GM12872 (cell line): ENCODE measurements around the gene HFM1.

ENCODE experiments used
- TF ChIP-seq, protein P1 (sequence below): IDR thresholded peaks from 3 replicates; pipeline ENCODE4 v1.5.1; 2011; ENCODE audit warnings: low read depth, mild to moderate bottlenecking, low read length, moderate library complexity; ENCODE audit not compliant: insufficient read depth

Gene HFM1

DNA sequence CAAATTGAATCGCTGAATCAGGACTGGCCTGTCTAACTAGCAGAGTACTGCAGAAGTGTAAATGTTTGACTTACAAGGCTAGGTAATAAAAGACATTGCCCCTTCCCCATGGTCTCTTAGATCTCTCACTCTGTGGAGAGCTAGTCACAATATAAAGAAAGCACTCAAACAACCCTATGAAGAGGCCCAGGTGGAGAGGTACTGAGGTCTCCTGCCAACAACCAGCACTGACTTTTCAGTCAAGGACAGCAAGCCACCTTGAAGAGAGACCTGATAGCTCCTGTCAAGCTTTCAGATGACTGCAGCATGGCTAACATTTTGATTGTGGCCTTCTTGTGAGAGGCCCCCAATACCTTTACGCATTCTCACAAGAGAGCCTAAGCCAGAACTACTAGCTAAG lies 18.5 kb downstream of the HFM1 start:
- TF ChIP-seq, protein P1, sequence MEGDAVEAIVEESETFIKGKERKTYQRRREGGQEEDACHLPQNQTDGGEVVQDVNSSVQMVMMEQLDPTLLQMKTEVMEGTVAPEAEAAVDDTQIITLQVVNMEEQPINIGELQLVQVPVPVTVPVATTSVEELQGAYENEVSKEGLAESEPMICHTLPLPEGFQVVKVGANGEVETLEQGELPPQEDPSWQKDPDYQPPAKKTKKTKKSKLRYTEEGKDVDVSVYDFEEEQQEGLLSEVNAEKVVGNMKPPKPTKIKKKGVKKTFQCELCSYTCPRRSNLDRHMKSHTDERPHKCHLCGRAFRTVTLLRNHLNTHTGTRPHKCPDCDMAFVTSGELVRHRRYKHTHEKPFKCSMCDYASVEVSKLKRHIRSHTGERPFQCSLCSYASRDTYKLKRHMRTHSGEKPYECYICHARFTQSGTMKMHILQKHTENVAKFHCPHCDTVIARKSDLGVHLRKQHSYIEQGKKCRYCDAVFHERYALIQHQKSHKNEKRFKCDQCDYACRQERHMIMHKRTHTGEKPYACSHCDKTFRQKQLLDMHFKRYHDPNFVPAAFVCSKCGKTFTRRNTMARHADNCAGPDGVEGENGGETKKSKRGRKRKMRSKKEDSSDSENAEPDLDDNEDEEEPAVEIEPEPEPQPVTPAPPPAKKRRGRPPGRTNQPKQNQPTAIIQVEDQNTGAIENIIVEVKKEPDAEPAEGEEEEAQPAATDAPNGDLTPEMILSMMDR: no peak

DNA sequence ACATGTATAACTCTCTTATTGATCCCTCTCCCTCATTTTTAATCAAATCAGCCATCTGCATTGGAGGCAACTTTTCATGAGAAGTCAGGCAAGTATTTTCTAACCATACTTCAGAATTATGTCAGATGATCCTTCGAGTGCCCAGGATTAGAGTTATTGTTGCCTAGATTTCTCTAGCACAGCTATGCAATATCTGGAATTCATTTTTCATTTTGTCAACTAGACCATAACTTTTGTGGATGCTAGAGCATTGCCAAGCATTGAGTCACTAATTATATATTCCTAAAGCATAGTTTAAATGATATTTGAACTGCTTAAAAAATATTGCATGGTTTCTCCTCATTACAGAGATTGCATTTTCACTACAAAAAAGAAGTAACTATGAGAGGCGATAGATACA lies 21.2 kb downstream of the HFM1 start:
- TF ChIP-seq, protein P1: no peak

DNA sequence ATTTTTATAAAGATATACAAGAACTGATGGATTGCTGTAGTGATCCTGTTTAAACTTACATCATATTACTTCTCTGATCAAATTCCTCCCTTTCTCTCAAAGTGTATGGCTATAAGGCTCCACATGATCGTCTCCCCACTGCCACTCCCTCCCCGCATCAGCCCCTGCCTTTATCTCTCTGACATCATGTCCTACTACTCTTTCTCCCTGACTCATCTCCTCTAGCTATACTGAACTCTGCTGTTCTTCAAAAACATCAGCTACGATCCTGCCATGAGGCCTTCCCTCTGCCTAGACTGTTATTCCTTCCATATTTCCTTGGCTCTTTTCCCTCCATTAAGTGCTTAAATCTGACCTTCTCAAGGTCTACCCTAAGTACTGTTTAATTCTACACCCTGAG lies 22.8 kb downstream of the HFM1 start:
- TF ChIP-seq, protein P1: no peak

DNA sequence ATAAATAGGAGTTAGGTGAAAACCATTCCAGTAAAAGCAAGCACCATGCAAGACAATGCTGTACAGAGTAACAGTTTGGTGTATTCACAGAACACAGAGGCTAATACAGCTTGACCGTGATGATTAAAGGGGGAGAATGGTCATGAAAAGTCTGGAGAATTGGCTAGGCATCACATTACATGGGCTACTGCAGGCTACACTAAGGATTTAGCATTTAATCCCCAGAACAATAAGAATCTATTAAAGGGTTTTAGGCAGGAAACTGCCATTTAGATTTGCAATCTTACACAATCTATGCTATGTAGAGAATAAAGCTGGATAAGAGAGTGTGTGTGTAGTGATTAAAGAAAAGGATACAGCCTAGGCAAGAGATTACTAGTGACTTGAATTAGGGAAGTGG lies 30.6 kb downstream of the HFM1 start:
- TF ChIP-seq, protein P1: no peak

DNA sequence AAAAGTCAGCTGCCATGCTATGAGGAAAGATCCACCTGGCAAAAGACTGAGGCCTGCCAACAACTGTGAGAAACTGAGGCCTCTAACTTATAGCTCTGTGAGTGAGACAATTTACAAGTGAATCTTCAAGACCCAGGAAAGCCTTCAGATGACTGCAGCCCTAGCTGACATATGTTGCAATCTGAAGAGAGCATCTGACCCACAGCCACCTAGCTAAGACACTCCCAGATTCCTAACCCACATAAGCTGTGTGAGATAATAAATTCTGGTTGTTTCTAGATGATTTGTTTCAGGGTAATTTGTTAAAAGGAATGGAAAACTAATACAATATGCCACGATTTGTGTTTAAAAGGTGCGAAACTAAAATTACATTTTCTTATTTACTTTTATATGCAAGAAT lies 55.1 kb downstream of the HFM1 start:
- TF ChIP-seq, protein P1: no peak

DNA sequence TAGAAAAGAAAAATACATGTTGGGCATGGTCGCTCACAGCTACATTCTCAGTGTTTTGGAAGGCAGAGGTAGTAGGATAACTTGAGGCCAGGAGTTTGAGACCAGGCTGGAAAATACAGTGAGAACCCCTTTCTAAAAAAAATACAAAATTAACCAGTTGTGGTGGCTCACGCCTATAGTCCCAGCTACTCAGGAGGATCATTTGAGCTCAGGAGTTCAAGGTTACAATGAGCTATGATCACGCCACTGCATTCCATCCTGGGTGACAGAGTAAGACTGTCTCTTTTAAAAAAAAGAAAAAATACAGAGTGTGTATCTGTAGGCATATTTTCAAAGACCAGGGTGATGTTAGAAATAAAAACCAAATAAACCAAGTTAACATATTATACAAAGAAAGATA lies 57.8 kb downstream of the HFM1 start:
- TF ChIP-seq, protein P1: no peak

DNA sequence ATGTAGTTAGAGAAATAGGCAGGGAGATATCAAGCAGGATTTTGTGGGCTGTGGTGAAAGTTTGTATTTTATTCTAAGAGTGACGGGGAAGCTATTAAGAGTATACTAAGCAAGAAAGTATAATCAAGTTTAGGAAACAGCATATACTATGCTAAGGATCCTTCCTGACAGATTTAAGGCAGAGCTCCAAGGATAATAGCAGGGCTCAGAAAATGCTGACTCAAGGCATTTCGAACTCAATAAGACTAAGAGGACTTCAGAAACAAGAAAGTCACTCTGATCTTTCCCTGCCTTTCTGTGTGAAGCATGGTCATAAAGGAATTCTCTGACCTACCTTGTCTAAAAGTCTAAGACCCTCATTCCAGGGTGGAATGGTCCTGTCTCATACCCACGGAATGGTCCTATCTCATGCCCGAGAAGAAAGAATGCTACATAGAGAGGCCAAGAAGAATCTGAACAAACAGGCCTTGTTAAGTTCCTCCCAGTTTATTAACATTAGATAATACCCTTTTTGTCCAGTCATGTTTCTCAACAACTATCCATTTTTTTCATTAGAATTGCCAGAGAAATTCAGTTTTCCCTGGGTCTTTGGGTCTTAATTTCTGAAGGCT lies 59.1 kb downstream of the HFM1 start:
- TF ChIP-seq, protein P1: no peak
